HCT116 (cell line): Measurements from ENCODE around the gene MED31. TPM values are rescaled to one million over a fixed set of nuclear protein-coding genes. Genes with fewer than 3 reads are reported as not detected.

ENCODE experiments used
- ATAC-seq: fragments of 200-7000 bp; cut with Tn5 transposase; 2 replicates; pipeline ENCODE4 v1.9.1; 2020; ENCODE audit warnings: mild to moderate bottlenecking, moderate library complexity
- BruUV-seq: library from RNA; stranded (reverse); fragments of 400-500 nt; replicated peaks from 2 replicates; lab custom pipeline; 2021; lab: Mats Ljungman, UMichigan
- CTCF ChIA-PET: fragments of 300-600 bp; sonication (Branson Sonifier 250); formaldehyde crosslinking; loops from one replicate; lab custom pipeline; 2021; ENCODE audit warnings: antibody characterized with exemption; lab: Charles Lee
- POLR2A ChIA-PET: fragments of 300-600, 350-600 bp; sonication (Branson Sonifier 250); formaldehyde crosslinking; loops from one replicate; lab custom pipeline; 2021; ENCODE audit warnings: antibody characterized with exemption; lab: Charles Lee
- RAD21 ChIA-PET, 2 experiments: fragments of 300-600 bp; sonication (Branson Sonifier 250); formaldehyde crosslinking; loops; one replicate each; lab custom pipeline; 2023; ENCODE audit warnings: low total read pairs in 2 of 2; ENCODE audit not compliant: uncharacterized antibody in 2 of 2, unreplicated experiment in 2 of 2, low non-redundant PET in 1 of 2; lab: Charles Lee
- DNase-seq: peaks from one replicate; pipeline ENCODE4 v3.0.0-alpha.2; 2010; ENCODE audit warnings: low read depth, low spot score
- H2AFZ ChIP-seq: fragments of 200-600 bp; shearing (Covaris generic), sonication (generic); 2 replicates; pipeline ENCODE4 v1.6.1; 2017; ENCODE audit warnings: low read depth, mixed run types, mixed read lengths, antibody characterized with exemption, low read length; ENCODE audit not compliant: poor library complexity, severe bottlenecking
- H3K27ac ChIP-seq: 2 replicates; pipeline ENCODE4 v1.5.1; 2012; ENCODE audit warnings: low read depth, low read length
- H3K27me3 ChIP-seq: fragments of 200-600 bp; sonication (generic); 2 replicates; pipeline ENCODE4 v1.6.1; 2016; ENCODE audit warnings: mixed run types, low read length, mixed read lengths; ENCODE audit not compliant: insufficient read depth
- H3K36me3 ChIP-seq, 2 experiments: fragments of 200-500 bp in 1 of 2; fragments of 200-600 bp in 1 of 2; sonication (Bioruptor generic) in 1 of 2; sonication (generic) in 1 of 2; 2 replicates each; pipeline versions ENCODE4 v1.5.1 to v1.6.1; 2014 to 2016; ENCODE audit warnings: low read length in 2 of 2, inconsistent platforms in 1 of 2, mixed read lengths in 1 of 2, mixed run types in 1 of 2; ENCODE audit not compliant: insufficient read depth in 2 of 2, control insufficient read depth in 1 of 2
- H3K4me1 ChIP-seq, 2 experiments: fragments of 200-600 bp in 1 of 2; sonication (generic) in 1 of 2; 2 replicates each; pipeline versions ENCODE4 v1.5.1 to v1.6.1; 2012 to 2017; ENCODE audit warnings: low read length in 2 of 2, inconsistent platforms in 1 of 2, mild to moderate bottlenecking in 1 of 2, mixed read lengths in 1 of 2, mixed run types in 1 of 2, moderate library complexity in 1 of 2; ENCODE audit not compliant: insufficient read depth in 2 of 2, control insufficient read depth in 1 of 2
- H3K4me2 ChIP-seq: fragments of 200-600 bp; sonication (generic); 2 replicates; pipeline ENCODE4 v1.6.1; 2017; ENCODE audit warnings: mixed run types, low read length, mixed read lengths
- H3K4me3 ChIP-seq, 2 experiments: fragments of 200-600 bp in 1 of 2; sonication (generic) in 1 of 2; replicated peaks in 1 of 2; 2 replicates each; pipeline ENCODE4 v1.5.1; 2011 to 2016; ENCODE audit warnings: low read length in 2 of 2, control low read depth in 1 of 2, low read depth in 1 of 2, mild to moderate bottlenecking in 1 of 2, mixed read lengths in 1 of 2, mixed run types in 1 of 2
- H3K79me2 ChIP-seq: fragments of 200-600 bp; sonication (generic); 2 replicates; pipeline ENCODE4 v1.6.1; 2017; ENCODE audit warnings: mild to moderate bottlenecking, mixed run types, low read length, moderate library complexity, mixed read lengths; ENCODE audit not compliant: insufficient read depth
- H3K9ac ChIP-seq: fragments of 200-600 bp; sonication (generic); 2 replicates; pipeline ENCODE4 v1.6.1; 2016; ENCODE audit warnings: low read length, mixed read lengths
- H3K9me2 ChIP-seq: fragments of 200-600 bp; sonication (generic), shearing (Covaris generic); 2 replicates; pipeline ENCODE4 v1.6.1; 2017; ENCODE audit warnings: mixed run types, mild to moderate bottlenecking, moderate library complexity; ENCODE audit not compliant: insufficient read depth
- H3K9me3 ChIP-seq, 2 experiments: fragments of 200-500 bp in 1 of 2; fragments of 200-600 bp in 1 of 2; sonication (Bioruptor generic) in 1 of 2; sonication (generic) in 1 of 2; 2 replicates each; pipeline ENCODE4 v1.6.1; 2014 to 2017; ENCODE audit warnings: low read length in 2 of 2, mixed read lengths in 2 of 2, inconsistent platforms in 1 of 2, low read depth in 1 of 2, mild to moderate bottlenecking in 1 of 2, mixed run types in 1 of 2, moderate library complexity in 1 of 2; ENCODE audit not compliant: control insufficient read depth in 1 of 2, insufficient read depth in 1 of 2
- H4K20me1 ChIP-seq: fragments of 200-600 bp; sonication (generic), shearing (Covaris generic); 2 replicates; pipeline ENCODE4 v1.6.1; 2017; ENCODE audit warnings: mixed run types, mild to moderate bottlenecking, moderate library complexity; ENCODE audit not compliant: insufficient read depth
- ATF3 ChIP-seq: IDR thresholded peaks from 2 replicates; pipeline ENCODE4 v1.6.1; 2012
- ELF1 ChIP-seq: IDR thresholded peaks from 2 replicates; pipeline ENCODE4 v1.6.1; 2012; ENCODE audit warnings: low read depth, borderline replicate concordance
- EZH2 ChIP-seq: fragments of 200-600 bp; sonication (generic); IDR thresholded peaks from 2 replicates; pipeline ENCODE4 v1.6.1; 2017; ENCODE audit warnings: antibody characterized with exemption, mixed run types
- JUND ChIP-seq: IDR thresholded peaks from 2 replicates; pipeline ENCODE4 v1.6.1; 2012
- POLR2A ChIP-seq: IDR thresholded peaks from 2 replicates; pipeline ENCODE4 v1.7.0; 2011; ENCODE audit warnings: borderline replicate concordance; ENCODE audit not compliant: insufficient read depth, insufficient read length; ENCODE audit errors: extremely low read depth
- POLR2AphosphoS5 ChIP-seq: IDR thresholded peaks from 2 replicates; pipeline ENCODE4 v1.6.1; 2011; ENCODE audit warnings: mild to moderate bottlenecking, low read depth, low read length, moderate library complexity
- REST ChIP-seq: IDR thresholded peaks from 2 replicates; pipeline ENCODE4 v1.6.1; 2012; ENCODE audit warnings: low read depth
- SIN3A ChIP-seq: IDR thresholded peaks from 2 replicates; pipeline ENCODE4 v1.6.1; 2012; ENCODE audit warnings: low read depth
- intact Hi-C: fragments of 100-400 bp; cut with micrococcal nuclease; formaldehyde crosslinking; loops from 2 replicates; pipeline ENCODE4 v1.10.0; 2022
- total RNA-seq: library from RNA; stranded (reverse); gene quantifications from one replicate; pipeline ENCODE4 v1.2.1, GENCODE V29; 2021; ENCODE audit not compliant: unreplicated experiment

MED31 gene
- total RNA-seq, 1 experiment from 2014 or later = 20.3 TPM

DNA sequence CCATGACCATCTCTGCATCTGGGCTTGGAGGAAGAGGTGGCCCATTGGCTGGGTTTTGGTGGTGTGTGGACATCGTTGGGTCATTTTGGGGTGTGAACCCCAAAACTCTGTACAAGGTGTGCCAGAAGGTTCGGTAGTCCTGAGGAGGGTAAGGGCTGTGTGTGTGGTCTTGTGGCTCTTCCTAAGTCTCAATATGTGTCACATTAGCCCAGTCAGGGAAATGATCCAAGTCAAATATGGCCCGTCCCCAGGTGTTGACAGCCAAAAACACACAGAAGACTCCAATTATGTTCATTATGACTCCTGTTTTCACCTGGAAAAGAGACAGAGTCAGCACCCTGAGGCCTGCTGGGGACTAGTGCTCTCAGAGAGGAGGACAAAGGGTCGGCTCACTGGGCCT is 34.6 kb upstream of the MED31 start:
- ChIA-PET RAD21 (no interaction called here), POLR2A (no interaction called here), CTCF (no interaction called here)
- H2AFZ ChIP-seq = no peak overlapping the region
- no peak overlapping the region for H3K27ac ChIP-seq
- no peaks in the 10 kb centered on the region for H3K27me3 ChIP-seq
- no peaks in the 10 kb centered on the region for H3K9me3 ChIP-seq
- no peak for TF ChIP-seq POLR2A
- no peak for TF ChIP-seq ELF1
- TF ChIP-seq REST = no peak
- TF ChIP-seq SIN3A = no peak
- no peak for TF ChIP-seq JUND
- H3K36me3 ChIP-seq = no peaks in the 10 kb centered on the region
- intact Hi-C loops = no loop called here
- no TSS peak for BruUV-seq
- no peak overlapping the region for H3K9ac ChIP-seq
- no peak overlapping the region for H3K4me2 ChIP-seq
- H4K20me1 ChIP-seq = no peaks in the 10 kb centered on the region
- no peaks in the 10 kb centered on the region for H3K9me2 ChIP-seq
- H3K79me2 ChIP-seq = no peaks in the 10 kb centered on the region
- H3K4me1 ChIP-seq = no peaks in the 10 kb centered on the region
- no peak overlapping the region for H3K4me3 ChIP-seq
- no peak for DNase-seq
- ATAC-seq = no peak

- no peaks in the 10 kb centered on the region for H3K36me3 ChIP-seq
- H3K9me2 ChIP-seq = no peaks in the 10 kb centered on the region
- H3K9me3 ChIP-seq = no peaks in the 10 kb centered on the region
- no peak for ATAC-seq
- ChIA-PET CTCF (no interaction called here), RAD21 (no interaction called here), POLR2A (no interaction called here)
- H3K79me2 ChIP-seq = no peaks in the 10 kb centered on the region
- no peak overlapping the region for H3K27ac ChIP-seq
- no peak for DNase-seq
- no peak overlapping the region for H3K4me2 ChIP-seq
- H3K4me3 ChIP-seq = no peak overlapping the region
- H2AFZ ChIP-seq = no peak overlapping the region
- H4K20me1 ChIP-seq = no peaks in the 10 kb centered on the region
- intact Hi-C loops = no loop called here
- no TSS peak for BruUV-seq
- no peaks in the 10 kb centered on the region for H3K4me1 ChIP-seq
- no peak overlapping the region for H3K9ac ChIP-seq
- TF ChIP-seq POLR2AphosphoS5 (no peak), ATF3 (no peak), EZH2 (no peak)
- TF ChIP-seq, all 23 proteins: peak for 0
- H3K27me3 ChIP-seq = no peaks in the 10 kb centered on the region
These were observed 33.7 kb upstream of the MED31 start for GRCh38 chr17:6684881-6685767.
